NCI-H1105 (cell line): ENCODE measurements around the gene VASN.
"Not testable (repeated sequence)": the region's sequence is repeated elsewhere in the genome, so short reads cannot be mapped to it uniquely, and the experiment has no call there.

Source experiments
- DNase-seq: peaks from one replicate; lab custom pipeline; 2025; lab: John Stamatoyannopoulos, UW

VASN gene

DNA sequence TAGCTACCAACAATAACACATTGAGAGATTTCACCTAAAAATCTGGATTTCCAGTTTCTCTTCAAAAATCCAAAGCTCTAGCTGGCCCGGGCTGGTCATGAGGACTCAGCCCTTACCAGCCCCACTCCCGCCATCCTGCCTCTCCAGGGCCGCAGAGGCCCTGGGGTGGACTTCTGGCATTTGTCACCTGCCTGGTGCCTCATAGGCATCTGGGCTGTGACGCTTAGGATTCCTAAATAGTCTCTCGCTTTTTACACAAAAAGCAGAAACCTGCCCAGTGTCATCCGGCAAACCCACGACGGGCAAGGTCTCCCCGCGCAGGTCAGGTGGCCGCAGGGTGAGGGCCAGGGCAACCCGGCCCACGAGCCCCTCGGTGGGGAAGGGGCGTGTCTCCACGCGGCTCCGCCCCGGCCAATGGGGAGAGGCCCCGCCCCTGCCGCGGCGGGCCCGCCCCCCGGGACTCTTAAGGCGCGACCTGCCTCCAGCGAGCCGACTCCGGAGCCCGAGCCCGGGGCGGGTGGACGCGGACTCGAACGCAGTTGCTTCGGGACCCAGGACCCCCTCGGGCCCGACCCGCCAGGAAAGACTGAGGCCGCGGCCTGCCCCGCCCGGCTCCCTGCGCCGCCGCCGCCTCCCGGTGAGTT lies at the start of gene VASN:
Gene VASN (plus strand): TSS at position 492 of the 644 bp plus-strand sequence. CDS start 9,030 bp downstream, outside the sequence.
- no peak for DNase-seq

DNA sequence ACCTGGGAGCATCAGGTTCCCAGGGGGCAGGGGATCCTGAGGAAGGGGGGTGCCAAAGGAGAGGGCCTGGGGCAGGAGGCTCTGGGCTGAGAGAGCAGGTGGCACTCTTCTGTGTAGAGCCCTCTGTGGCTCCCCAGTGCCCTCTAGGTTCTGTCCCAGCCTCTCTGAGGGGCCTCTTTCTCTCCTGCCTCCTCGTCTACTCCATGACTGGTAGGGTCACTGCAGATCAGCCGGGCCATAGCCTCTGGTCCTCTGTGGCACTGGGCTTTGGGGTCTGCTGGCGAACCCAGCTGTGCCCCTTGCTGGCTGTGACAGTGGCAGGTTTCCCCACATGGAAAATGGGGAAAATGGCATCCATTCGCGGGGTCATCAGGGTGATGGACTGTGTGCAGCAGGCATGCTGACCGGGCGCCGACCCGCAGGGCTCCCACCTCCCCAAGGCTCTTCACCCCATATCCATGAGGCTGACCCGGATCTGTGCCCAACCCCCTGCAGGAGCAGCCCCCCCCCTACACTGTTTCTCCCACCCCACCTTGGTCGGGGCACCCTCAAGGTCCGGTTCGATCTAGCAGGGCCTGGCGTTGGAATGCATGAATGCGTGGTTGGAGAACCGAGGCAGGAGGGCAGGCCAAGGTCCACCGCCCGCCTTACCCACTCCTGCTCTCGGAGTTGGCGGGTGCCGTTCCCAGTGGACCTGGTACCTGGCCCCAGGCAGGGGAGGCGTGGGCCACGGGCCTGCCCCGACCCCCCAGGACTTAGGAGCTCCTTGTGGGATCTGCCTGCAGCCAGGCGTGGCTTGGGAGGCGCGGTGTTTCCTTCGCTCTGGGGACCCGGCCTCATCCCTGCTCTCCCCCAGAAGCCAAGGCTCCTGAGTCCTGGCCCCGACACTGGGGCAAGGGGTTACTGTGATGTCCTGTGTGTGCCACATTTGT lies 49.3 kb upstream of the VASN start:
- no peak for DNase-seq

DNA sequence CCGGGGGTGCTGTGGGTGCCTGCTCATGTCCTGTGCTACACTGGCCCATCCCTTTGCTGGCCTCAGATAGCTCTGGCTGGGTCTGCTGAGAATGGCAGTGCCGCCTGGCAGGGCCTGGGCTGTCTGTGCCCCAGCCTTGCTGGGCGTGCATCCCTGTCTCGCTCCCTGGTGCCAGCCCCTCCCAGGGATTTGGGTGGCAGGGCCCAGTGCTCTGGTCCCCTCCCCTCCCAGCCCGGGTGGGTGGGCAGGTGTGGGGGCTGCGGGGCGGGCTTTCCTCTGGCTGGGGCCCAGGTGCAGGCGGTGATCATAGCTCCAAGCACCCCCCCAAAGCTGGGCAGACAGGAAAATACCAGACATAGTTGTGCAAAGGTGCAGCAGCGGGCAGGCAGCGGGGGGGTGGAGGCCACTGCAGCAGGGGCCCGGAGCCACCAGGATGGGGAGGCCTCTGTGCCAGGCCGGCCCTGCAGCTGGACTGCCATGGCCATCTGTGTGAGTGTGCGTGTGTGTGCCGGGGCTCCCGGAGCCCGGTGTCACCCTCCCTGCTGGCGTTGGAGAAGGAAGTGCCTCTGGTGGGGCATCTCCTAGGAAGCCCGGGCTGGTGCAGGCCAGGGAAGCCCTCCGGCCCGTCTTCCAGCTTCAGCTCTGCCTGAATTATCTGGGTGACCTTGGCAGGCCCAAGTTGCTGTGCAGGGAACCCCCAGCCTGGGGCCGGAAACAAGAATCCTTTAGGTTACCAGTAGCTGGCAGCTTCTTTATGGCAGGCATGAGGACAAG lies 48.4 kb upstream of the VASN start:
- DNase-seq: no peak

DNA sequence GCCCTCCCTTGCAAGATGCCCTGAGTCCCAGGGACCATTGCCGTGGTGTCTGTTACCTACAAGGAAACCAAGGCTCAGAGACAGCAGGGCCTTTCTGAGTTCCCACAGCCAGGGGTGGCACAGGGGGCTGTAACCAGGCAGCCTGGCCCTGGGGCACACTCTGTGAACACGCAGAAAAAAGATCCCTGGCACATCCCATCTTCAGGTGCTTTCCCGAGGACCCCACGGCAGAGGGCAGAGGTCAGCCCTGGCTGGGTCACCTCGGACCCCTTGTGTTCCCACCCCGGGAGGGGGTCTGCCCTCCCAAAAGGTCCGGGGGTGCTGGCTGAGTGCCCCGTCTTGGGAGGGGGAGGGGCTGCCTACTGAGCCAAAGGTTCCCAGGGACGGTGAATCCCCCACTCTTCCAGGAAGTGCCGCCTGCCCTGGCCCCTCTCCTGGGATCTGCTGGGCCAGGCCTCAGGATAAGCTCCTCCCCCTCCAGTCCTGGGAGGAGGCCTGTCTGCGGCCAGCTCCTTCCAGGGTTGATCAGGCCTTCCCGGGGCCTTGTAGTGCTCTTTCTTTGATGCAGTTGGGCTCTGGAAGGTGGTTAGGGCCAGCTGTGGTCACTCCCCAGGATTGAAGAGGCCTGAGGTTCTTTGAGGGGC lies 47.7 kb upstream of the VASN start:
- DNase-seq: no peak

DNA sequence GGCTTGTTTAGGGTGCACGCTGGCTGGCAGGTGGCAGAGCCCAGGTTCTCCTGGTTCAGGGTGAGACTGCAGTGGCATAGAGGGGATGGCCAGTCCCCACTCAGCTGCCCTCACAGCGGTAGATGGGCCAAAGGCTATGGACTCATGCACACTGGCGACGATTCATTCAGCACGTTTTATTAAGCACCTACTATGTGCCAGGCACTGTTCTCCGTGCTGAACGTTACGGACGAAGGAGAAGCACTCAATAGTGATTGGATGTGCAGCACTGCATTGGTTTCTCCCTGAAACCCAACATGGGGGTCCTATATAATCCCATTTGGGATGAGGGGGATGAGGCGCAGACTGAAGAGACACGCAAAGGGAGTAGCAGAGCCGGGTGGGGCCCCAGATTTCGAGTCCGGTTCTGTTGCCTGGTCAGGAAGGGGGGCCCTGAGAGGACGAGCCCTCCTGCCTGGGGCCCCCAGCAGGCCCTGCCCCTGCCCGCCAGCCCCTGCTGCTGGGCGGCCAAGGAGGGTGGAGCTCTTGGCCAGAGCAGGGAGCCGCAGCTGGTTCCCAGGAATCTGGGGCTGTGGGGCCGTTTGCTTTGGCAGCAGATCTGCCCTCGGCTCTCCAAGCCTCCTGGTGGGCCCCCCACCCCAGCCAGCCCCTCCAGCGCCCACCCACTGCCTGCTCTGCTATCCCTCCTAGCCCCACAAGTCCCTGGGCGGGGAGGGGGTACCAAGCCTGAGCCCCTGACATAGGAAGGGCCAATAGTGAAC lies 47.0 kb upstream of the VASN start:
- no peak for DNase-seq

DNA sequence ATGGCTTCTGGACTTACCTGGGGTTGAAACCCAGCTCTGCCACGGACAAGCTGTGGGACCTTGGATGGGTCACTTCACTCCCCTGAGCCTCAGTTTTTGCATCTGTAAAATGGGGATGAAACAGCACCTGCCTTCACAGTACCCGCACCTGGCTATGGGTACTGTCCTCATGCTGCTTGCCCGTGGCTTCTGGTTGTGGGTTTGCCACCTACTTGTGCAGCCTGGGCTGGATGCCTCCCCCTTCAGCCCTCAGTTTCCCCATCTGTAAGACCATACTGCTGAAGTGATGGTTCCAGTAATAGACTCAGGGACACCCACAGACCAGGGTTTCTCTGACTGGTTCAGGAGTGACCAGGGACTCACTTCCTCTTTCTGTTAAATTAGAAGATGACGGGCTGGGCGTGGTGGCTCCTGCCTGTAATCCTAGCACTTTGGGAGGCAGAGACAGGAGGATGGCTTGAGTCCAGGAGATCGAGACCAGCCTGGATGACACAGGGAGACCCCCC lies 46.3 kb upstream of the VASN start:
- no peak for DNase-seq

DNA sequence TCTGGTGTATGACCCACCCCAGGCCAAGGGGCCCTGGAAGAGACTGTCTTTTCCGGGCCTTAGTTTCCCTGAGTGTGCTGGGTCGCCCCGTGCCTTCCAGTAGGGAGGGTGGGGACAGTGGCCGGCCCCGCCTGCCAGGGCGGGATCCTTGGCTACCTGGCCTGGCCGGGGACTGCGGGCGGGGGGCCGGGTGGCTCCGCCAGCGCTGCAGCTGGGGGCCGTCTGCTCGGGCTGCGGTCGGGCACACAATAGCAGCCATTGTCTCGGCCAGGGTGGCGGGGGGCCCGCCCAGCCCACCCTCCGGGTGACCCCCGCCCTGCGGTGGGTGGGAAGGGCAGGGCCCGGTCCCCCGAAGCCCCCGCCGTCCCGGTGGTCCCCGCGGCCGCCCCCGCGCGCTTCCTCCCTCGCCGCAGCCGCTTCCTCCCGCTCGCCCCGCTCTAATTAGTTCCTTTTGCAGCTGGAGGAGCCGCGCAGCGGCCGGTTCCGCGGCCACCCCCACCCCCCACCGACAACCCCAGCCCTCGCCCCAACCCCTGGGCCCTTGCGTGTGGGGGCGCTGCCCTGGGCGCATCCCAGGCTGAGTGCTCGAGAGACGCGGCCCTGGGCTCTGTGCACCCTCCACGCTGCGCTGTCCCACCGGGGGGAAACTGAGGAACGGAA lies 44.1 kb upstream of the VASN start:
- no peak for DNase-seq

DNA sequence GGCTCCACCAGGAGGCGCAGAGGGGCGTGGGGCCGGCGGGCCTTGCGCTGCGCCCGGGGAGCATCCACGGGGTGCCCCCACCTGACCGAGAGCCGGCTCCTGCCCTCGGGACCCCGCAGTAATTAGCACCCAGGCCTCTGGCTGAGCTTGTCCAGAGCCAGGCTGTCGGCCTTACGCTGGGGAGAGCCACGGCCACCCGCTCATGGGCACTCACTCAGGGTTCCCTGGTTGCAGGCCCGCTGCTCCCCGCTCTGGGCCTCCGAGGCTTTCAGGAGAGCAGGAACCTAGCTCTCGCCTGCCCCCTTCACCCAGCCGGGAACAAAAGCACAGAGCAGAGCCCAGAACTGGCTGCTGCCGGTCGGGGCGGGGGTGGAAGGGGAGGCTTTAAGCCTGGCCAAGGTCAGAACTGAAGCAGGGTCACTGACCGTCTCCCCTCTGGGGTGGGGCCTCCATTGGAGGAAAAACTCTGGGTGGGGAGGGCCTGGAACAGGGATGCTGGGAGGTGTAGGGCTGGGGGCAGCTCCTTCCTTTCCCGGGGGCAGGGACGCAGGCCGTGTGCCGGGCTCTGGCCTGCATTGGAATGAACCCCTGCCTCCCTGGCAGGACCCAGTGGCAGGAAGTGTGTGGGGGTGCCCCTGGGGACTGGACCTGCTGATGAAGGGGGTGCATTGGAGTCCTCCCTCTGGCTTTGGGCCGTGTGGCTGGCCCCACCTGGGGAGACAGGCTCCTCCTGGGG lies 43.4 kb upstream of the VASN start:
- DNase-seq: no peak

DNA sequence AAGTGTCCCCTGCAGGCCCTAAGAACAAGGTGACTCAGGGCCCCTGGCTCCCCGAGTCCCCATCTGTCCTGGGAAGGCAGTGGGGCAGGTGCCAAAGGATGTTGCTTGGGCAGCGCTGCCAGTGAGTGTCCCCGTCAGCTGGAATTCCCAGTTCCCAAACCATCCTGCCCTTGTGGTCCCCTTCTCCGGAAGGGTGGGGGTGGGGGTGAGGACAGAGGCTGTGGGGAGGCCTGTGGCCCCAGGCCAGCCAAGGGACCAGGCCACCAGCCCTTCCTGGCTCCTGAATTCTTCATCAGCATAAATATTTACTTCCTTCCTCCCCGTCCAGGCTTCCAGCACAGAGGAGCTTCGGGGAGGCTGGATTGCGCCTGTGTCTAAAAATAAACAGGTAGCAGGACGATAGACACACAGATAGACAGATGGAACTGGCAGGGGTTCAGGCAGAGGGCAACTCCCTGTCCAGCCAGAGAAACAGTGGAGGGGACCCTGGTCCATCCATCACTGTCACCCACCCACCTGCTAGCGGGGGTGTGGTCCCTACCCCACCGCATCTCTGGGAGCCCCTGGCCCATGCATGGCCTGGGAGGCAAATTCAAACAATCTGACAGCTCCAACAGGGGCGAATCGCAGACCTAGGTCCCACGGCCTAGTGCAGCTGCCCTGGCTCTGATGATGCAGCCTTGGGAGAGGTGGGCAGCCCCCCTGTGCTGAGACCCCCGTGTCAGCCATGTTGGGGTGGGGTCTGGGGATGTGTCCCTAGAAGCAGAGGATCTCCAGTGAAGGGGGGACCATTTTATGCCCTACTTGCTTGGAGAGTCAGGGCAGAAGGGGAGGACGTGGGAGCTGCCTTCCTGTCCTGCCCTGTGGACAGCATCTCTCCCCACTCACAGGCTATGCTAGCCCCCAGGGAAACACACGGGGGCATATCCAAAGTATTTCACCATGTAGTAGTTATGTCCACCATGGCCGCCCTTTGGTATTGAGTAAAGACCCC lies 42.6 kb upstream of the VASN start:
- DNase-seq: no peak

DNA sequence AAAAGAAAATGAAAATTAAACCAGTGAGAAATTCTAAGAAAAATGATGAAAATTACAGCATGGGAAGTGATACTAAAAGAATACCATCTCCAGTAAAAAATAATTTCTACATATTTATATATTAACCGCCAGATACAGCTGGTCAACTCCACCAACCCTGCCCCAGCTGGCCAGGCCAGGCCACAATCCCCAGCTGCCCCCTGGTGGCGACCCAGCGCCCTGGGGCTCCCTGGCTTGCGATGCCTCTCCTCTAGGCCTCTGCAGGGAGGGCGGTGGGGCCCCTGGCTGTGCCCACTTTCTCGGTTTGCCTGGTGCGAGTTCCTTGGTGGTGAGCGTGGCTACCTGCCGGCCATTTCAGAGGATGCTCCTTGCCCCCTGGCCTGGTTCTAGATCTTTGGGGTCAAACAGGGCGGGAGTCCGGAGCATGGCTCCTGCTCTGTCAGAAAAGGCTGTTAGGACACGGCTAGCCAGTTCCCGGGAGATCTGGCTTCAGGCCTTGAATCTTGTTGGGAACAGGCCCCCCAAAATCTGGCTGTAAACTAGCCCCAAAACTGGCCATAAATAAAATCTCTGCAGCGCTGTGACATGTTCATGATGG lies 41.3 kb upstream of the VASN start:
- DNase-seq: no peak

DNA sequence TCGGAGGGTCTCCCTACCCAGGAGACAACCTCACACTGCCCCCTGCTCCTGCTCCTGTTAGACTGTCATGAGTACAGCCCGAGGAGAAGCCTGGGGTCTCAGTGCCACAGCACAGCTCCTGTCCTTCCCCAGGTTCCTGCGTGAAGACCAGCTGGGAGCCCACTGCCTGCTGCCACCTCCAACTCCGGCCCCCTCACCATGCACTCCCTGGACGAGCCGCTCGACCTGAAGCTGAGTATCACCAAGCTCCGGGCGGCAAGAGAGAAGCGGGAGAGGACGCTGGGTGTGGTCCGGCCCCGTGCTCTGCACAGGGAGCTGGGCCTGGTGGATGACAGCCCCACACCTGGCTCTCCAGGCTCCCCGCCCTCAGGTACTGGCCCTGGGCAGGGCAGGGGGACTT lies 39.6 kb upstream of the VASN start:
- no peak for DNase-seq

DNA sequence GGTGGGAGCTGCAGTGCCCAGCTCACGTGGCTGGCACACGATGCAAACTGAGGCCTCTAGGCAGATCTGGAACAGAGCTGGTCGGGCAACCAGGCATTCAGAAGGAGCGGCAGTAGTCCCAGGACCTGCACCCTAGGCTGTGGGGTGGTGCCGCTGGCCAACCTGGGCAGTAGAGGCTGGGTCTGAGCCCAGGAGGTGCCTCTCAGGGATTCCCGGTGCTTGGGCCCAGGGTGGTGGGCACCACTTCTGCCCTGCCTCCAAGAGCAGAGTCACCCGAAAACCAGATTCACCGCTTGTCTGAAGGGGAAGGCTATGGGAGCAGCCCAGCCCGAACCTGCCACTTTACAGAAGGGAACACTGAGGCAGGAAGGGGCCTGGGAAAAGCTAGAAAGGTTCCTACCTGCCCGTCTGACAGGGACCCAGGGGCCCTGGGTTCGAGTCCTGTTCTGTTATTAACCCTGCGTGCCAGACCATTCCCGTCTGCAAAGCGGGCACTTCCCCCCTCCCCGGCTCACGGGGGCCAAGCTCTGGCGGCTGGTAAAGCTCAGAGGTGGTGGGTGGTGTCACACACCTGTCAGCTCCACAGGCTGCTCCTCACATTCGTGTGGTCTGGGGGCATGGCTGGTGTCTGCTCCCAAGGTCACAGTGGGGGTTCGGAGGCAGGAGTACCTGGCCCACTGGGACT lies 38.9 kb upstream of the VASN start:
- no peak for DNase-seq

DNA sequence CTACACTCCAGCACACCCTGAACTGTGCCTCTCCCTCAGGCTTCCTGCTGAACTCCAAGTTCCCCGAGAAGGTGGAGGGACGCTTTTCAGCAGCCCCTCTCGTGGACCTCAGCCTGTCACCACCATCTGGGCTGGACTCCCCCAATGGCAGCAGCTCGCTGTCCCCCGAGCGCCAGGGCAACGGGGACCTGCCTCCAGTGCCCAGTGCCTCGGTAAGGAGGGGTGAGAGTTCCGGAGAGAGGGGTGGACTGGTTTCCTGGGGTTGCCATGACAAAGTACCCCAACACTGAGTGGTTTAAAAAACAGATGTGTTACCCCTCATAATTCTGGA lies 38.4 kb upstream of the VASN start:
- DNase-seq: no peak

DNA sequence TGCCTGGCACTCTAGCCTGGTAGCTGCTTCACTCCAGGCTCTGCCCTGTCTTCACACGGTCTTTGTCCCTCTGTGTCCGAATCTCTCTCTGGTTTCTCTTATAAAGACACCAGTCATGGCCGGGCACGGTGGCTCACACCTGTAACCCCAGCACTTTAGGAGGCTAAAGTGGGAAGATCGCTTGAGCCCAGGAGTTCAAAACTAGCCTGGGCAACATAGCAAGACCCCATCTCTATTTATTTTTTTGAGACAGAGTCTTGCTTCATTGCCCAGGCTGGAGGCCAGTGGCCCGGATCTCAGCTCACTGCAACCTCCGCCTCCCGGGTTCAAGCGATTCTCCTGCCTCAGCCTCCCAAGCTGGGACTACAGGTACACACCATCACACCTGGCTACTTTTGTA lies 37.9 kb upstream of the VASN start:
- DNase-seq: not testable (repeated sequence)

DNA sequence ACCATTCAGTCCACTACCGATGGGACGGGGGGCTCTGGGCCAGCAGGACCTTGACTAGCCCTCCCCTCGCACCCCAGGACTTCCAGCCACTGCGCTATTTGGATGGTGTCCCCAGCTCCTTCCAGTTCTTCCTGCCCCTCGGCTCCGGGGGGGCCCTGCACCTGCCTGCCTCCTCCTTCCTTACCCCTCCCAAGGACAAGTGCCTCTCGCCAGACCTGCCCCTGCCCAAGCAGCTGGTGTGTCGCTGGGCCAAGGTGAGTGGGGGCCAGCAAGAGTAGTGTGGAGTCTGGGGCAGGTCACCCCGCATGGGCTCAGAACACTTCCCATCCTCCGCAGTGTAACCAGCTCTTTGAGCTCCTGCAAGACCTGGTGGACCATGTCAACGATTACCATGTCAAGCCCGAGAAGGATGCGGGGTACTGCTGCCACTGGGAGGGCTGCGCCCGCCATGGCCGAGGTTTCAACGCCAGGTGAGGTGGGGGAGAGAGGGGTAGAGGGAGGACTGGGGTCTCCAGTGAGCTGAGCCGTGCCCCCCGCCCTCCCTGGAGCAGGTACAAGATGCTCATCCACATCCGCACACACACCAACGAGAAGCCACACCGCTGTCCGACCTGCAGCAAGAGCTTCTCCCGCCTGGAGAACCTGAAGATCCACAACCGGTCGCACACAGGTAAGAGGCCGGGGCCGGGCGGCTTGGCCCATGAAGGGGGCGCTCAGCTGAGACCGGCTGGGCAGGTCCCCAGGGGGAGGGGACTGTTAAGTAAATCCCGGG lies 36.7 kb upstream of the VASN start:
- no peak for DNase-seq

DNA sequence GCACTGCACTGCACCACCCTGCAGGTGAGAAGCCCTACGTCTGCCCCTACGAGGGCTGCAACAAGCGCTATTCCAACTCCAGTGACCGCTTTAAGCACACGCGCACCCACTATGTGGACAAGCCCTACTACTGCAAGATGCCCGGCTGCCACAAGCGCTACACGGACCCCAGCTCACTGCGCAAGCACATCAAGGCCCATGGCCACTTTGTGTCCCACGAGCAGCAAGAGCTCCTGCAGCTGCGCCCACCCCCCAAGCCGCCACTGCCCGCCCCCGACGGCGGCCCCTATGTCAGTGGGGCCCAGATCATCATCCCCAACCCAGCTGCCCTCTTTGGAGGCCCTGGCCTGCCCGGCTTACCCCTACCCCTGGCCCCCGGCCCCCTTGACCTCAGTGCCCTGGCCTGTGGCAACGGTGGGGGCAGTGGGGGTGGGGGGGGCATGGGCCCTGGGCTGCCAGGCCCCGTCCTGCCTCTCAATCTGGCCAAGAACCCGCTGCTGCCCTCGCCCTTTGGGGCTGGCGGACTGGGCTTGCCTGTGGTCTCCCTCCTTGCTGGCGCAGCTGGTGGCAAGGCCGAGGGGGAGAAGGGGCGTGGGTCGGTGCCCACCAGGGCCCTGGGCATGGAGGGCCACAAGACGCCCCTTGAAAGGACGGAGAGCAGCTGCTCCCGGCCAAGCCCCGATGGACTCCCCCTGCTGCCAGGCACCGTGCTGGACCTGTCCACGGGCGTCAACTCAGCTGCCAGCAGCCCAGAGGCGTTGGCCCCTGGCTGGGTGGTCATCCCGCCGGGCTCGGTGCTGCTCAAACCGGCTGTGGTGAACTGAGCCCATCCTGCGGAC lies 34.7 kb upstream of the VASN start:
- DNase-seq: no peak
